ENCODE data around the gene PMEPA1.

PMEPA1 gene

GRCh38 chr20:57724610-57725405, 15.0 kb upstream of the PMEPA1 start:
- TF ChIP-seq POLR2AphosphoS5 (IDR thresholded peaks at IDR 0.05; ENCODE audit: low read depth, low read length): no peak
- TF ChIP-seq FOXP2 (optimal IDR thresholded peaks at IDR 0.05; ENCODE audit: borderline replicate concordance, extremely low read depth, extremely low read length, insufficient read depth): no peak
- no peak for TF ChIP-seq TAF1 (IDR thresholded peaks at IDR 0.05; ENCODE audit: borderline replicate concordance, insufficient read depth, low read length)
- TF ChIP-seq REST (IDR thresholded peaks at IDR 0.05; ENCODE audit: insufficient read depth in 1 of 2, low read depth in 2 of 2, low read length in 2 of 2): no peak
- TF ChIP-seq SIN3A (IDR thresholded peaks at IDR 0.05; ENCODE audit: borderline replicate concordance, insufficient read depth, low read length): no peak

GRCh38 chr20:57723816-57724215, 14.0 kb upstream of the PMEPA1 start:
- TF ChIP-seq FOXP2 (optimal IDR thresholded peaks at IDR 0.05; ENCODE audit: borderline replicate concordance, extremely low read depth, extremely low read length, insufficient read depth) (no peak), TAF1 (IDR thresholded peaks at IDR 0.05; ENCODE audit: borderline replicate concordance, insufficient read depth, low read length) (no peak), POLR2AphosphoS5 (IDR thresholded peaks at IDR 0.05; ENCODE audit: low read depth, low read length) (no peak), REST (IDR thresholded peaks at IDR 0.05; ENCODE audit: insufficient read depth in 1 of 2, low read depth in 2 of 2, low read length in 2 of 2) (no peak), SIN3A (IDR thresholded peaks at IDR 0.05; ENCODE audit: borderline replicate concordance, insufficient read depth, low read length) (no peak)

- TF ChIP-seq TAF1 (IDR thresholded peaks at IDR 0.05; ENCODE audit: borderline replicate concordance, insufficient read depth, low read length) (no peak), FOXP2 (optimal IDR thresholded peaks at IDR 0.05; ENCODE audit: borderline replicate concordance, extremely low read depth, extremely low read length, insufficient read depth) (no peak), SIN3A (IDR thresholded peaks at IDR 0.05; ENCODE audit: borderline replicate concordance, insufficient read depth, low read length) (no peak), REST (IDR thresholded peaks at IDR 0.05; ENCODE audit: insufficient read depth in 1 of 2, low read depth in 2 of 2, low read length in 2 of 2) (no peak), POLR2AphosphoS5 (IDR thresholded peaks at IDR 0.05; ENCODE audit: low read depth, low read length) (no peak)
Measured at GRCh38 chr20:57719951-57720350, 10.1 kb upstream of the PMEPA1 start.

- no peak for TF ChIP-seq POLR2AphosphoS5 (IDR thresholded peaks at IDR 0.05; ENCODE audit: low read depth, low read length)
- no peak for TF ChIP-seq TAF1 (IDR thresholded peaks at IDR 0.05; ENCODE audit: borderline replicate concordance, insufficient read depth, low read length)
- no peak for TF ChIP-seq SIN3A (IDR thresholded peaks at IDR 0.05; ENCODE audit: borderline replicate concordance, insufficient read depth, low read length)
- TF ChIP-seq FOXP2 (optimal IDR thresholded peaks at IDR 0.05; ENCODE audit: borderline replicate concordance, extremely low read depth, extremely low read length, insufficient read depth): no peak
- no peak for TF ChIP-seq REST (IDR thresholded peaks at IDR 0.05; ENCODE audit: insufficient read depth in 1 of 2, low read depth in 2 of 2, low read length in 2 of 2)
Measured at GRCh38 chr20:57718490-57719009, 8.7 kb upstream of the PMEPA1 start.

Data from PFSK-1 (cell line).